SH-SY5Y (cell line): ENCODE results near the gene TUBB4B.

ENCODE experiments used
- GATA2 ChIP-seq: IDR thresholded peaks from 2 replicates; pipeline ENCODE4 v1.6.1; 2011; ENCODE audit warnings: mild to moderate bottlenecking, low read depth, low read length
- GATA3 ChIP-seq: IDR thresholded peaks from 2 replicates; pipeline ENCODE4 v1.6.1; 2011; ENCODE audit warnings: low read depth, mild to moderate bottlenecking, low read length, moderate library complexity

Gene TUBB4B

GRCh38 chr9:137201205-137201868 is 39.8 kb upstream of the TUBB4B start:
- TF ChIP-seq GATA2: no peak

- TF ChIP-seq GATA3 (no peak), GATA2 (no peak)
Observed at GRCh38 chr9:137202966-137203365, 38.1 kb upstream of the TUBB4B start.

GRCh38 chr9:137204731-137205125 is 36.4 kb upstream of the TUBB4B start:
- no peak for TF ChIP-seq GATA3
- TF ChIP-seq GATA2: no peak

GRCh38 chr9:137205126-137206069 is 35.7 kb upstream of the TUBB4B start, which contains the start of the genes NDOR1 and TMEM203:
NDOR1 (plus strand) TSS chr9:137205700; CDS start chr9:137205778, 78 bp downstream.
TMEM203 (minus strand) TSS chr9:137205648; CDS start chr9:137205414, 234 bp downstream.
- TF ChIP-seq GATA2 (no peak), GATA3 (no peak)

GRCh38 chr9:137206602-137207001 is 34.5 kb upstream of the TUBB4B start:
- TF ChIP-seq GATA3: no peak
- no peak for TF ChIP-seq GATA2

GRCh38 chr9:137211532-137211931 is 29.6 kb upstream of the TUBB4B start:
- no peak for TF ChIP-seq GATA2

- TF ChIP-seq GATA3: no peak
- no peak for TF ChIP-seq GATA2
Observed at GRCh38 chr9:137212520-137212919, 28.6 kb upstream of the TUBB4B start.

- TF ChIP-seq GATA2: no peak
- TF ChIP-seq GATA3: no peak
Observed at GRCh38 chr9:137213160-137214060, 27.7 kb upstream of the TUBB4B start.

GRCh38 chr9:137214620-137215019 is 26.5 kb upstream of the TUBB4B start:
- no peak for TF ChIP-seq GATA2

- TF ChIP-seq GATA3 (no peak), GATA2 (no peak)
Observed at GRCh38 chr9:137215196-137215986, 25.7 kb upstream of the TUBB4B start.

- TF ChIP-seq GATA3: no peak
- TF ChIP-seq GATA2: no peak
Observed at GRCh38 chr9:137216188-137216965, 24.7 kb upstream of the TUBB4B start.

- TF ChIP-seq GATA3 (no peak), GATA2 (no peak)
Observed at GRCh38 chr9:137217276-137218211, 23.5 kb upstream of the TUBB4B start.
